Lower leg skin (tissue), 4 donors: Measurements from ENCODE around the gene AKNAD1. TPM values are rescaled to one million over a fixed set of nuclear protein-coding genes. Genes with fewer than 3 reads are reported as not detected.

Experiments used
- DNase-seq, 2 donors: peaks; one replicate each; pipeline ENCODE4 v3.0.0-alpha.2; 2019; ENCODE audit warnings: low spot score in 2 of 2
- H3K4me3 ChIP-seq: fragments of 200-600 bp; sonication (generic); 2 replicates; pipeline ENCODE4 v1.5.1; 2017; ENCODE audit warnings: mild to moderate bottlenecking, low read depth; ENCODE audit not compliant: poor library complexity, severe bottlenecking
- POLR2A ChIP-seq, 2 donors: fragments of 450-650 bp; IDR thresholded peaks; one replicate each; pipeline ENCODE4 v1.6.1; 2016 to 2017; ENCODE audit warnings: antibody characterized with exemption in 2 of 2, mild to moderate bottlenecking in 1 of 2, moderate library complexity in 1 of 2
- whole genome bisulfite sequencing, 2 donors: methylation state at CpG; one replicate each; pipeline ENCODE4 v1.1.5; 2018; 5-methylcytosine and 5-hydroxymethylcytosine counted together
- intact Hi-C: fragments of 100-400 bp; cut with DNase I; formaldehyde crosslinking; loops from one replicate; pipeline ENCODE4 v1.15.0; 2023; ENCODE audit warnings: low total_unique reads
- total RNA-seq, 4 donors: library from RNA; depleted of rRNA; stranded (reverse); fragments of >200 nt; gene quantifications; one replicate each; pipeline ENCODE4 v1.1.0, GENCODE V29; 2016
- TF ChIP-seq, protein P1 (sequence below), 3 donors: fragments of 450-650 bp; IDR thresholded peaks; one replicate each; pipeline ENCODE4 v1.5.1; 2016; ENCODE audit warnings: antibody characterized with exemption in 3 of 3, mild to moderate bottlenecking in 3 of 3, moderate library complexity in 2 of 3

AKNAD1 gene
- total RNA-seq, 4 donors from 2014 or later, result 2.8 to 5.5 (median 3.5) TPM

- intact Hi-C loops, result no loop called here
- no peak for DNase-seq
- no peak for TF ChIP-seq POLR2A (IDR thresholded peaks at IDR 0.05)
- TF ChIP-seq, protein P1, sequence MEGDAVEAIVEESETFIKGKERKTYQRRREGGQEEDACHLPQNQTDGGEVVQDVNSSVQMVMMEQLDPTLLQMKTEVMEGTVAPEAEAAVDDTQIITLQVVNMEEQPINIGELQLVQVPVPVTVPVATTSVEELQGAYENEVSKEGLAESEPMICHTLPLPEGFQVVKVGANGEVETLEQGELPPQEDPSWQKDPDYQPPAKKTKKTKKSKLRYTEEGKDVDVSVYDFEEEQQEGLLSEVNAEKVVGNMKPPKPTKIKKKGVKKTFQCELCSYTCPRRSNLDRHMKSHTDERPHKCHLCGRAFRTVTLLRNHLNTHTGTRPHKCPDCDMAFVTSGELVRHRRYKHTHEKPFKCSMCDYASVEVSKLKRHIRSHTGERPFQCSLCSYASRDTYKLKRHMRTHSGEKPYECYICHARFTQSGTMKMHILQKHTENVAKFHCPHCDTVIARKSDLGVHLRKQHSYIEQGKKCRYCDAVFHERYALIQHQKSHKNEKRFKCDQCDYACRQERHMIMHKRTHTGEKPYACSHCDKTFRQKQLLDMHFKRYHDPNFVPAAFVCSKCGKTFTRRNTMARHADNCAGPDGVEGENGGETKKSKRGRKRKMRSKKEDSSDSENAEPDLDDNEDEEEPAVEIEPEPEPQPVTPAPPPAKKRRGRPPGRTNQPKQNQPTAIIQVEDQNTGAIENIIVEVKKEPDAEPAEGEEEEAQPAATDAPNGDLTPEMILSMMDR (IDR thresholded peaks at IDR 0.05), result no peak
- H3K4me3 ChIP-seq, result no peak overlapping the region
- WGBS, 2 donors, result 40 to 46% methylated on average over 1 of the region's 1 CpG
These were observed 24.5 kb upstream of the AKNAD1 start for GRCh38 chr1:108881369-108881768.

DNA sequence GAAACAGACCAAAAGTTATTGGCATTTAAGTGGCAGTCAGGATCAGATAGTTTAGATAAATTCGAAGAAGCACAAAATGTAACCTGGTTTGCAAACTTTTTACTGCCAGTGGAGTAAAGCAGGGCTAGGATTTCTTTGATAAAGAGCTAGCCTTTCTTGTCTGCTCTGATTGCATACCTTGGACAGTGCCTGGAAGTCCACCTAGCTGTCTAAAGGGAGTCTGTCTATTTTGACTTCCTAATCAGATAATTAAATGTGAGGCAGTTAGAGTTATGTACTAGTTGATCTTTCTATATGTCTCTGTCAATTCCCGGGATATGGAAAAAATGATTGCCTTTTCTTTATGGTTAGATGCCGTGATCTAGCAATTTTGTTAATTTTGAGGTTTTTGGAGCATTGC, 24.0 kb upstream of the AKNAD1 start:
- intact Hi-C loops, result no loop called here
- no peak for TF ChIP-seq POLR2A (IDR thresholded peaks at IDR 0.05)
- TF ChIP-seq, protein P1 (IDR thresholded peaks at IDR 0.05), result no peak
- 50 to 53% methylated on average over 3 of the region's 3 CpGs for WGBS, 2 donors
- DNase-seq, result no peak
- no peak overlapping the region for H3K4me3 ChIP-seq

DNA sequence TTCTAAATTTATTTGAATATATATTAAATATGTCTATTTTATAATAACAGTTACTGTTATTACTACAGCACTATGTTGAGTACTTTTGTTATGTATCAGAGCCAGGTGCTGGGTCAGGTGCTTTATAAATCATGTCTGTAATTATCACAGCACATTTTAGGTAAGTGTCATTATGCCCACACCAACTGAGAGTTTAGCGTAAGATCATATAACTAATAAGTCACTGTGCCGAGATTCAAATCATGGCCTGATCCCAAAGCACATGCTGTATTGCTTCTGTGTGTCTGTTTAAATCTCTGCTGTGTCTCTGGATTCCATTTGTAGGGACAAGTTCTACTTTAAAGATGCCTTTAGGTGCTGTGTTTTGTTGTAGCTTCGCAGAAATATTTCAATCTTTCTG, 21.8 kb upstream of the AKNAD1 start:
- H3K4me3 ChIP-seq, result no peak overlapping the region
- 28 to 40% methylated on average over 3 of the region's 3 CpGs for WGBS, 2 donors

GRCh38 chr1:108878160-108878469, 21.2 kb upstream of the AKNAD1 start:
- H3K4me3 ChIP-seq, result peak overlapping the region; percentile 96
- intact Hi-C loops, result no loop called here
- no peak for DNase-seq
- TF ChIP-seq, protein P1 (IDR thresholded peaks at IDR 0.05), result no peak
- no peak for TF ChIP-seq POLR2A (IDR thresholded peaks at IDR 0.05)
- 14 to 25% methylated on average over 4 of the region's 4 CpGs for WGBS, 2 donors

More for the DNA sequence above, 21.8 kb upstream of the AKNAD1 start:
- no peak for DNase-seq
- TF ChIP-seq, protein P1 (IDR thresholded peaks at IDR 0.05), result no peak
- TF ChIP-seq POLR2A (IDR thresholded peaks at IDR 0.05), result no peak
- intact Hi-C loops, result no loop called here

DNA sequence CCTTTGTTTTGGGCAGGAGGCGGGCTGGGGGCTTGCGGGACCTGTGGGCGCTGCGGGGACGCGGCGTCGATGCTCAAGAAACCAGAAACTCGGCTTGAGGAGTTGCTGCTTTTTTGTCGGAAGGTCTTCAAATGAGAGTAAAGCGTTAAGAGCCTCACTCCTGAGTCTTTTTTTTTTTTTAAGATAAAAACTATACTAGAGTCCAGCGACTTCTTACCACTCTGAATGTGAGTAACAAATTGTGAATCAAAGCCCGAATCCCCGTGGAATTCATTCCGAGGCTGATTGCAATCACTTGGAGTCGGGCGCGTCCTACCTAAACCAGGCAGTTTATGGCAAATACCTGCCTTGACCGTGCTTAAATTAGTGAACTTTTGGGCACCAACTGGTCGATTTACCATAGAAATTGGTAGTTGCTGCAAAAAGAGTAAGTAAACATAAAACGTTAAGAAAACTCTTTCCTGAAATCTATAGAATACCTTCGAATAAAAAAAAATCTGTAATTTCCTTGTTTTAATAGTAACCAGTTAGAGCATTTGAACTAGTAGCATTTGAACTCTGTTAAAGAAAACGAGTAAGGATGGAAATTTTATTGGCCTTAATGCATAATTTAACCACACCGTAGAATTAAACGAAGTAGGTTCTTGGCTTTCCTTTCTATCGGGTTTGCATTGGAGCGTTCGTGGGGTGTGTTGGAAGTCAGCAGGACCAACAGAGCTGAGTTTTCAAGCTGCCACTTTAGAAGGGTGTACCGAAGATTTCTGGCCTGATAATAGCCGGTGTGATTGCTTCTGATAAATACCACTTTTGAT, 20.7 kb upstream of the AKNAD1 start:
- TF ChIP-seq, protein P1 (IDR thresholded peaks at IDR 0.05), result no peak
- TF ChIP-seq POLR2A (IDR thresholded peaks at IDR 0.05), result no peak
- WGBS, 2 donors, result 1% methylated on average over 30 of the region's 30 CpGs
- no peak for DNase-seq
- intact Hi-C loops, result no loop called here
- peak overlapping the region; percentile 96 for H3K4me3 ChIP-seq
